Esophagus squamous epithelium (tissue), 5 donors: ENCODE results near the gene RALBP1. TPM values are rescaled to one million over a fixed set of nuclear protein-coding genes. Genes with fewer than 3 reads are reported as not detected.
A peak's percentile ranks its signal among the peaks of the same experiment; 100 is the strongest.

Source experiments
- DNase-seq: peaks from one replicate; lab custom pipeline; 2025; lab: John Stamatoyannopoulos, UW
- H3K27ac ChIP-seq, 4 donors: fragments of 200-600 bp; sonication (generic); one replicate each; pipeline ENCODE4 v1.5.1; 2016 to 2019; ENCODE audit warnings: mild to moderate bottlenecking in 1 of 4
- H3K27me3 ChIP-seq, 4 donors: fragments of 200-600 bp; sonication (generic); 1 replicate in 3 of 4; 2 replicates in 1 of 4; pipeline versions ENCODE4 v1.5.1 to v1.6.0; 2017 to 2021; ENCODE audit warnings: antibody characterized with exemption in 1 of 4
- H3K36me3 ChIP-seq, 3 donors: fragments of 200-600 bp; sonication (generic); one replicate each; pipeline ENCODE4 v1.5.1; 2016 to 2019
- H3K4me1 ChIP-seq, 3 donors: fragments of 200-600 bp; sonication (generic); one replicate each; pipeline ENCODE4 v1.5.1; 2017 to 2019
- H3K4me3 ChIP-seq, 4 donors: fragments of 200-600 bp; sonication (generic); 1 replicate in 3 of 4; 2 replicates in 1 of 4; pipeline ENCODE4 v1.5.1; 2016 to 2019; ENCODE audit warnings: mild to moderate bottlenecking in 2 of 4, moderate library complexity in 1 of 4
- H3K9me3 ChIP-seq, 3 donors: fragments of 200-600 bp; sonication (generic); one replicate each; pipeline ENCODE4 v1.5.1; 2016 to 2019
- POLR2A ChIP-seq, 4 donors: fragments of 450-650 bp; IDR thresholded peaks; one replicate each; pipeline ENCODE4 v1.6.1; 2017; ENCODE audit warnings: antibody characterized with exemption in 4 of 4, mild to moderate bottlenecking in 4 of 4, moderate library complexity in 3 of 4
- WGBS, 2 donors: methylation state at CpG; one replicate each; pipeline ENCODE4 v1.1.5; 2018; 5-methylcytosine and 5-hydroxymethylcytosine counted together
- intact Hi-C: fragments of 100-400 bp; cut with DNase I; formaldehyde crosslinking; loops from one replicate; pipeline ENCODE4 v1.15.0; 2022
- total RNA-seq, 4 donors: library from RNA; depleted of rRNA; stranded (reverse); fragments of >200 nt; gene quantifications; one replicate each; pipeline ENCODE4 v1.1.0, GENCODE V29; 2016
- TF ChIP-seq, protein P1 (sequence below), 6 experiments: fragments of 450-650 bp in 4 of 6; fragments of 200-600 bp in 2 of 6; sonication (generic) in 2 of 6; IDR thresholded peaks; one replicate each; pipeline ENCODE4 v1.5.1; 2016 to 2019; ENCODE audit warnings: antibody characterized with exemption in 6 of 6, mild to moderate bottlenecking in 4 of 6, moderate library complexity in 4 of 6
- donor health status: DM: yes; HTN: yes; CAD: no.

Gene RALBP1
- total RNA-seq, 4 donors from 2014 or later, result 74.0 to 105 (median 84.1) TPM

GRCh38 chr18:9435041-9435440 is 40.3 kb upstream of the RALBP1 start:
- WGBS, 2 donors, result 90 to 94% methylated on average over 17 of the region's 17 CpGs

GRCh38 chr18:9436206-9436929 is 38.9 kb upstream of the RALBP1 start:
- DNase-seq, result no peak
- H3K36me3 ChIP-seq, result no peaks in the 10 kb centered on the region
- H3K9me3 ChIP-seq, result no peaks in the 10 kb centered on the region
- no peaks in the 10 kb centered on the region for H3K27me3 ChIP-seq
- no peak for TF ChIP-seq POLR2A (IDR thresholded peaks at IDR 0.05)
- TF ChIP-seq, protein P1, sequence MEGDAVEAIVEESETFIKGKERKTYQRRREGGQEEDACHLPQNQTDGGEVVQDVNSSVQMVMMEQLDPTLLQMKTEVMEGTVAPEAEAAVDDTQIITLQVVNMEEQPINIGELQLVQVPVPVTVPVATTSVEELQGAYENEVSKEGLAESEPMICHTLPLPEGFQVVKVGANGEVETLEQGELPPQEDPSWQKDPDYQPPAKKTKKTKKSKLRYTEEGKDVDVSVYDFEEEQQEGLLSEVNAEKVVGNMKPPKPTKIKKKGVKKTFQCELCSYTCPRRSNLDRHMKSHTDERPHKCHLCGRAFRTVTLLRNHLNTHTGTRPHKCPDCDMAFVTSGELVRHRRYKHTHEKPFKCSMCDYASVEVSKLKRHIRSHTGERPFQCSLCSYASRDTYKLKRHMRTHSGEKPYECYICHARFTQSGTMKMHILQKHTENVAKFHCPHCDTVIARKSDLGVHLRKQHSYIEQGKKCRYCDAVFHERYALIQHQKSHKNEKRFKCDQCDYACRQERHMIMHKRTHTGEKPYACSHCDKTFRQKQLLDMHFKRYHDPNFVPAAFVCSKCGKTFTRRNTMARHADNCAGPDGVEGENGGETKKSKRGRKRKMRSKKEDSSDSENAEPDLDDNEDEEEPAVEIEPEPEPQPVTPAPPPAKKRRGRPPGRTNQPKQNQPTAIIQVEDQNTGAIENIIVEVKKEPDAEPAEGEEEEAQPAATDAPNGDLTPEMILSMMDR (IDR thresholded peaks at IDR 0.05), result no peak
- 44 to 52% methylated on average over 5 of the region's 5 CpGs for WGBS, 2 donors
- H3K27ac ChIP-seq, result peak overlapping the region in 1 of 4 donors; percentile 3
- H3K4me1 ChIP-seq, result peaks cover 0 to 27% (median 3%) of the 10 kb centered on the region in 3 donors
- intact Hi-C loops, result no loop called here
- H3K4me3 ChIP-seq, result no peak overlapping the region

More at GRCh38 chr18:9435041-9435440, 40.3 kb upstream of the RALBP1 start:
- H3K4me1 ChIP-seq, result peaks cover 0 to 29% (median 3%) of the 10 kb centered on the region in 3 donors
- TF ChIP-seq POLR2A (IDR thresholded peaks at IDR 0.05), result no peak
- TF ChIP-seq, protein P1 (IDR thresholded peaks at IDR 0.05), result no peak
- DNase-seq, result no peak
- H3K27me3 ChIP-seq, result no peaks in the 10 kb centered on the region
- H3K9me3 ChIP-seq, result no peaks in the 10 kb centered on the region
- H3K4me3 ChIP-seq, result no peak overlapping the region
- H3K36me3 ChIP-seq, result no peaks in the 10 kb centered on the region
- H3K27ac ChIP-seq, result no peak overlapping the region
- intact Hi-C loops, result no loop called here

- no peak for DNase-seq
- TF ChIP-seq, protein P1 (IDR thresholded peaks at IDR 0.05), result no peak
- no peaks in the 10 kb centered on the region for H3K27me3 ChIP-seq
- intact Hi-C loops, result no loop called here
- H3K36me3 ChIP-seq, result no peaks in the 10 kb centered on the region
- no peak overlapping the region for H3K4me3 ChIP-seq
- H3K27ac ChIP-seq, result peak overlapping the region in 1 of 4 donors; percentile 7
- 28 to 65% methylated on average over 5 of the region's 5 CpGs for WGBS, 2 donors
- no peaks in the 10 kb centered on the region for H3K9me3 ChIP-seq
- H3K4me1 ChIP-seq, result peaks cover 0 to 27% (median 3%) of the 10 kb centered on the region in 3 donors
Measured at GRCh38 chr18:9437021-9437437, 38.3 kb upstream of the RALBP1 start.

DNA sequence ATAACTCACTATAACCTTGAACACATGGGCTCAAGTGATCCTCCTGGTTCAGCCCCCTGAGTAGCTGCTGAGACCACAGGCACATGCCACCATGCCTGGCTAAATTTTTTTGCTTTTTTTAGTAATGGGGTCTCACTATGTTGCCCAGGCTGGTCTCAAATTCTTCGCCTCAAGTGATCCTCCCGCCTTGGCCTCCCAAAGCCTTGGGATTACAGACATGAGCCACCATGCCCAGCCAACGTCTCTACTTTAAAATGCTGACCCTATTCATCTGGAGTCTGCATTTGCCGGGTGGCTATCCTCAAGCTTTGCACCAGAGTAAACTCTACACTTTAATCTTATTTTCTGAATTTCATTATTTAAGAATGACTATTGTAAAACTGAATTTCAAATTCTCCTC is 37.6 kb upstream of the RALBP1 start:
- Histone ChIP-seq H3K27ac (peak overlapping the region in 1 of 4 donors; percentile 7), H3K4me3 (no peak overlapping the region), H3K36me3 (no peaks in the 10 kb centered on the region), H3K27me3 (no peaks in the 10 kb centered on the region), H3K9me3 (no peaks in the 10 kb centered on the region), H3K4me1 (peaks cover 0 to 27% (median 3%) of the 10 kb centered on the region in 3 donors)
- no peak for DNase-seq
- TF ChIP-seq, protein P1 (IDR thresholded peaks at IDR 0.05), result no peak
- TF ChIP-seq POLR2A (IDR thresholded peaks at IDR 0.05), result no peak
- WGBS, 2 donors, result 91 to 93% methylated on average over 4 of the region's 4 CpGs
- intact Hi-C loops, result no loop called here

- intact Hi-C loops, result no loop called here
- Histone ChIP-seq H3K4me1 (peaks cover 0 to 12% (median 1%) of the 10 kb centered on the region in 3 donors), H3K9me3 (no peaks in the 10 kb centered on the region), H3K36me3 (no peaks in the 10 kb centered on the region), H3K27me3 (no peaks in the 10 kb centered on the region), H3K27ac (no peak overlapping the region), H3K4me3 (no peak overlapping the region)
- TF ChIP-seq, protein P1 (IDR thresholded peaks at IDR 0.05), result no peak
- TF ChIP-seq POLR2A (IDR thresholded peaks at IDR 0.05), result no peak
- no peak for DNase-seq
- WGBS, 2 donors, result 81 to 89% methylated on average over 3 of the region's 3 CpGs
Measured at GRCh38 chr18:9441061-9441460, 34.3 kb upstream of the RALBP1 start.
